HEK293 (cell line): Measurements from ENCODE around the gene DGAT2L6.

ENCODE experiments used
- CTCF ChIA-PET: fragments of 350-600 bp; formaldehyde crosslinking; extraction: SDS; loops from one replicate; lab custom pipeline; 2021; ENCODE audit warnings: antibody characterized with exemption; lab: Yijun Ruan, JAX
- POLR2A ChIA-PET: fragments of 300-600 bp; formaldehyde crosslinking; extraction: SDS; loops from one replicate; lab custom pipeline; 2020; ENCODE audit warnings: antibody characterized with exemption, inconsistent platforms; lab: Yijun Ruan, JAX
- H3K27ac ChIP-seq: fragments of 200-500 bp; sonication (Bioruptor generic); 2 replicates; pipeline ENCODE4 v1.5.1; 2014; ENCODE audit warnings: low read depth, low read length, control low read depth, inconsistent platforms; ENCODE audit errors: extremely low read depth
- H3K36me3 ChIP-seq, 2 experiments: fragments of 200-500 bp in 1 of 2; sonication (Bioruptor generic) in 1 of 2; 1 replicate in 1 of 2; 2 replicates in 1 of 2; pipeline ENCODE4 v1.5.1; 2014 to 2017; ENCODE audit warnings: inconsistent platforms in 2 of 2, low read length in 2 of 2; ENCODE audit not compliant: control insufficient read depth in 2 of 2, insufficient read depth in 1 of 2
- H3K4me1 ChIP-seq: fragments of 200-500 bp; sonication (Bioruptor generic); 2 replicates; pipeline ENCODE4 v1.5.1; 2014; ENCODE audit warnings: mild to moderate bottlenecking, low read length, inconsistent platforms; ENCODE audit not compliant: control insufficient read depth, insufficient read depth
- H3K4me3 ChIP-seq: 2 replicates; pipeline ENCODE4 v1.5.1; 2011; ENCODE audit warnings: low read depth, mild to moderate bottlenecking, control low read depth, low read length, moderate library complexity
- H3K9me3 ChIP-seq: fragments of 200-500 bp; sonication (Bioruptor generic); 2 replicates; pipeline ENCODE4 v1.5.1; 2014; ENCODE audit warnings: low read depth, low read length, inconsistent platforms; ENCODE audit not compliant: control insufficient read depth, insufficient read depth
- ELK4 ChIP-seq: IDR thresholded peaks from 2 replicates; pipeline ENCODE4 v1.6.1; 2011; ENCODE audit warnings: mild to moderate bottlenecking, low read depth, low read length, borderline replicate concordance
- GLI2 ChIP-seq: fragments of 450-650 bp; formaldehyde crosslinking; IDR thresholded peaks from 2 replicates; pipeline ENCODE4; 2017; ENCODE audit warnings: missing biosample characterization, missing genetic modification characterization, low read depth, borderline replicate concordance
- GLIS2 ChIP-seq: fragments of 450-650 bp; formaldehyde crosslinking; IDR thresholded peaks from 2 replicates; pipeline ENCODE4 v1.5.1; 2016; ENCODE audit warnings: missing biosample characterization, missing genetic modification characterization
- INSM2 ChIP-seq: fragments of 450-650 bp; formaldehyde crosslinking; IDR thresholded peaks from 2 replicates; pipeline ENCODE4 v1.5.1; 2016; ENCODE audit warnings: missing biosample characterization, missing genetic modification characterization
- PRDM6 ChIP-seq: fragments of 450-650 bp; formaldehyde crosslinking; IDR thresholded peaks from 2 replicates; pipeline ENCODE4 v1.5.1; 2017; ENCODE audit warnings: missing biosample characterization, missing genetic modification characterization
- SALL2 ChIP-seq: fragments of 450-650 bp; formaldehyde crosslinking; IDR thresholded peaks from 2 replicates; pipeline ENCODE4 v1.5.0; 2017; ENCODE audit warnings: missing biosample characterization, mild to moderate bottlenecking, missing genetic modification characterization, borderline replicate concordance
- SCRT2 ChIP-seq: fragments of 450-650 bp; formaldehyde crosslinking; IDR thresholded peaks from 2 replicates; pipeline ENCODE4 v1.5.1; 2016; ENCODE audit warnings: missing biosample characterization, missing genetic modification characterization
- ZBTB1 ChIP-seq: fragments of 450-650 bp; formaldehyde crosslinking; IDR thresholded peaks from 2 replicates; pipeline ENCODE4 v1.5.1; 2016; ENCODE audit warnings: missing biosample characterization, missing genetic modification characterization
- ZBTB44 ChIP-seq: fragments of 450-650 bp; IDR thresholded peaks from 2 replicates; pipeline ENCODE4 v1.5.1; 2018; ENCODE audit warnings: missing biosample characterization, mild to moderate bottlenecking, missing genetic modification characterization
- ZBTB49 ChIP-seq: fragments of 450-650 bp; formaldehyde crosslinking; IDR thresholded peaks from 2 replicates; pipeline ENCODE4 v1.5.1; 2016; ENCODE audit warnings: missing biosample characterization, missing genetic modification characterization, low read depth
- ZNF133 ChIP-seq: fragments of 450-650 bp; formaldehyde crosslinking; IDR thresholded peaks from 2 replicates; pipeline ENCODE4 v1.5.1; 2016; ENCODE audit warnings: missing biosample characterization, missing genetic modification characterization
- ZNF169 ChIP-seq: fragments of 450-650 bp; formaldehyde crosslinking; IDR thresholded peaks from 2 replicates; pipeline ENCODE4 v1.5.1; 2016; ENCODE audit warnings: missing biosample characterization, missing genetic modification characterization
- ZNF398 ChIP-seq: fragments of 450-650 bp; formaldehyde crosslinking; IDR thresholded peaks from 2 replicates; pipeline ENCODE4 v1.5.1; 2017; ENCODE audit warnings: missing biosample characterization, missing genetic modification characterization
- ZNF404 ChIP-seq: fragments of 450-650 bp; formaldehyde crosslinking; IDR thresholded peaks from 2 replicates; pipeline ENCODE4 v1.5.1; 2017; ENCODE audit warnings: missing biosample characterization, missing genetic modification characterization
- ZNF529 ChIP-seq: fragments of 450-650 bp; formaldehyde crosslinking; IDR thresholded peaks from 2 replicates; pipeline ENCODE4 v1.5.1; 2017; ENCODE audit warnings: missing genetic modification characterization, missing biosample characterization; ENCODE audit not compliant: insufficient replicate concordance
- ZNF571 ChIP-seq: fragments of 450-650 bp; formaldehyde crosslinking; IDR thresholded peaks from 2 replicates; pipeline ENCODE4 v1.5.0; 2017; ENCODE audit warnings: missing biosample characterization, missing genetic modification characterization
- ZNF585B ChIP-seq: fragments of 450-650 bp; formaldehyde crosslinking; IDR thresholded peaks from 2 replicates; pipeline ENCODE4 v1.5.1; 2016; ENCODE audit warnings: missing biosample characterization, missing genetic modification characterization
- ZNF654 ChIP-seq: fragments of 450-650 bp; formaldehyde crosslinking; IDR thresholded peaks from 2 replicates; pipeline ENCODE4 v1.5.1; 2016; ENCODE audit warnings: low read depth, missing biosample characterization, missing genetic modification characterization
- ZNF664 ChIP-seq: fragments of 450-650 bp; formaldehyde crosslinking; IDR thresholded peaks from 2 replicates; pipeline ENCODE4 v1.5.1; 2016; ENCODE audit warnings: missing biosample characterization, missing genetic modification characterization
- ZNF76 ChIP-seq: fragments of 450-650 bp; formaldehyde crosslinking; IDR thresholded peaks from 2 replicates; pipeline ENCODE4; 2016; ENCODE audit warnings: low read depth, missing biosample characterization, missing genetic modification characterization, borderline replicate concordance
- ZNF791 ChIP-seq: fragments of 450-650 bp; formaldehyde crosslinking; IDR thresholded peaks from 2 replicates; pipeline ENCODE4 v1.5.1; 2016; ENCODE audit warnings: missing biosample characterization, missing genetic modification characterization

DGAT2L6 gene

GRCh38 chrX:70190225-70190624 is 12.9 kb downstream of the DGAT2L6 start (continued):
- TF ChIP-seq ZNF585B (tag by site-specific recombination) = no peak
- TF ChIP-seq ZNF654 (tag by site-specific recombination) = no peak
- TF ChIP-seq ZNF791 (tag by site-specific recombination) = no peak
- TF ChIP-seq GLI2 = no peak
- no peak for TF ChIP-seq SCRT2 (tag by site-specific recombination)
- TF ChIP-seq ZBTB44 (tag by site-specific recombination) = no peak
- TF ChIP-seq ZBTB1 = no peak
- TF ChIP-seq, all 188 proteins: peak for 0

GRCh38 chrX:70196961-70197720 is 19.9 kb downstream of the DGAT2L6 start:
- Histone ChIP-seq H3K4me3 (no peak overlapping the region), H3K4me1 (no peaks in the 10 kb centered on the region), H3K9me3 (no peaks in the 10 kb centered on the region), H3K27ac (no peak overlapping the region), H3K36me3 (no peaks in the 10 kb centered on the region)
- CTCF ChIA-PET = interaction anchor here (0.6 to 3.1 kb wide), 22 partner anchors 9 to 1023 kb away, joined by 3 to 16 read pairs (median 4); no protein-coding TSS in a partner anchor
- POLR2A ChIA-PET = interaction anchor here (1.2 kb wide), 1 partner anchor 93 kb away, joined by 4 read pairs; the partner anchor contains the start of genes KIF4A and PDZD11
- TF ChIP-seq ZNF664 (tag by site-specific recombination) = peak; percentile 56; the same call in 1 of the 2 replicates
- TF ChIP-seq INSM2 (tag by site-specific recombination) = no peak
- peak; percentile 48 for TF ChIP-seq ZNF654 (tag by site-specific recombination)
- no peak for TF ChIP-seq GLIS2 (tag by site-specific recombination)

- H3K4me1 ChIP-seq = no peaks in the 10 kb centered on the region
- no peak overlapping the region for H3K27ac ChIP-seq
- no peaks in the 10 kb centered on the region for H3K9me3 ChIP-seq
- POLR2A ChIA-PET = no interaction called here
- CTCF ChIA-PET = no interaction called here
- no peaks in the 10 kb centered on the region for H3K36me3 ChIP-seq
- H3K4me3 ChIP-seq = no peak overlapping the region
- TF ChIP-seq ZNF169 (tag by site-specific recombination) = no peak
- TF ChIP-seq SALL2 (tag by site-specific recombination) = no peak
- TF ChIP-seq ZNF133 (tag by site-specific recombination) = no peak
- TF ChIP-seq ZNF529 (tag by site-specific recombination) = no peak
- no peak for TF ChIP-seq ZNF571 (tag by site-specific recombination)
- TF ChIP-seq ZNF398 (tag by site-specific recombination) = no peak
- no peak for TF ChIP-seq SCRT2 (tag by site-specific recombination)
- no peak for TF ChIP-seq ZBTB49 (tag by site-specific recombination)
- no peak for TF ChIP-seq ZNF76 (tag by site-specific recombination)
- TF ChIP-seq ZNF404 (tag by site-specific recombination) = no peak
- TF ChIP-seq PRDM6 (tag by site-specific recombination) = no peak
- no peak for TF ChIP-seq ELK4
Measured at GRCh38 chrX:70201732-70202131, 24.4 kb downstream of the DGAT2L6 start.
